Measurements from ENCODE around the gene FPR2.
"Not testable (repeated sequence)": the region's sequence is repeated elsewhere in the genome, so short reads cannot be mapped to it uniquely, and the experiment has no call there.

The FPR2 gene

GRCh38 chr19:51799034-51799773 lies 38.2 kb downstream of the FPR2 start:
- H3K36me3 ChIP-seq (ENCODE audit: insufficient read depth, low read length), result no peaks in the 10 kb centered on the region
- no peak overlapping the region for H3K9ac ChIP-seq (ENCODE audit: low read depth, low read length)
- H3K27me3 ChIP-seq (ENCODE audit: insufficient read depth, low read length), result no peaks in the 10 kb centered on the region
- no peak overlapping the region for H3K4me3 ChIP-seq (ENCODE audit: low read length)
- H3K27ac ChIP-seq (ENCODE audit: low read depth, low read length), result no peak overlapping the region
- no peaks in the 10 kb centered on the region for H3K4me1 ChIP-seq (ENCODE audit: insufficient read depth, low read length)
- H3K9me3 ChIP-seq (ENCODE audit: insufficient read depth, low read depth, low read length), result peaks cover 17% of the 10 kb centered on the region; the same call in 1 of the 2 replicates
- WGBS, result 92% methylated on average over 20 of the region's 20 CpGs

GRCh38 chr19:51799774-51800472 lies 38.9 kb downstream of the FPR2 start:
- WGBS, result 94% methylated on average over 13 of the region's 13 CpGs
- Histone ChIP-seq H3K27me3 (ENCODE audit: insufficient read depth, low read length) (no peaks in the 10 kb centered on the region), H3K9ac (ENCODE audit: low read depth, low read length) (no peak overlapping the region), H3K4me1 (ENCODE audit: insufficient read depth, low read length) (no peaks in the 10 kb centered on the region), H3K4me3 (ENCODE audit: low read length) (no peak overlapping the region), H3K36me3 (ENCODE audit: insufficient read depth, low read length) (no peaks in the 10 kb centered on the region), H3K27ac (ENCODE audit: low read depth, low read length) (no peak overlapping the region), H3K9me3 (ENCODE audit: insufficient read depth, low read depth, low read length) (peaks cover 17% of the 10 kb centered on the region; the same call in 1 of the 2 replicates)

DNA sequence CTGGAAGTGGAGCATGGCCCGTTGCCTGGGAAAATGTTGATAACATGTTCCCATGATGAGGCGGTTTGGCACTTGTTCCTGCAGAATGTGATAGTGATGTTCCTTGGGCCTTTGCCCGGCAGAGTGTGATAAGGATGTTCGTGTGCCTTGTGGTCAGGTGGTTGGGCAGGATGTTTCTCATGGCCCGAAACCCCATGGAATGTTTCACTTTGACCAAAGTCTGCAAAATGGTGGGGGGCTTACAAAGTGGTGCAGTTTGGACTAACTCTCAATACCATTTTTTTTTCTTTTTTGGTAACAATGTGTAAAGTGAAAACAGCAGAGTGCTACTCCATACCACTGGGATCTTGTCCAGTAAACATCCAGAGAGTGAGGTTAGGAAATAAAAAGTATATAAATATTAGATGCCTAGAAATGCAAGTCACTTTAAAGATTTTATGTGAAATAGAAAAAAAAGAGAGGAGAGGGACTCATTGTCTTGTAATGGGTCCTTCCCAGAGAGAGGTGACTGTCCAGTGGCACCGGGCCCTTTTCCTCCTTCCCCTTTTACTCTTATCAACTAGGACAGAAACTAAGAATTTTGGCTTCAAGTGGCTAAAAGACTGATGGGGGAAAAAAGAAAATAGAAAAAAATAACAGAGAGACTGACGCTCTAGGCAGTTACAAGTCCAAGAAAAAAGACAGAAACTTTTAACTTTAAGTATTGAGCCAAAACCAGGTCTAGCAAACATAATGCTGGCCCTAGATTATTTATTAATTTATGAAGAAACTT lies 39.7 kb downstream of the FPR2 start:
- Histone ChIP-seq H3K27me3 (ENCODE audit: insufficient read depth, low read length) (no peaks in the 10 kb centered on the region), H3K36me3 (ENCODE audit: insufficient read depth, low read length) (no peaks in the 10 kb centered on the region), H3K4me1 (ENCODE audit: insufficient read depth, low read length) (no peaks in the 10 kb centered on the region), H3K9ac (ENCODE audit: low read depth, low read length) (no peak overlapping the region), H3K9me3 (ENCODE audit: insufficient read depth, low read depth, low read length) (peaks cover 17% of the 10 kb centered on the region; the same call in 1 of the 2 replicates), H3K27ac (ENCODE audit: low read depth, low read length) (no peak overlapping the region), H3K4me3 (ENCODE audit: low read length) (no peak overlapping the region)
- WGBS, result 94% methylated on average over 6 of the region's 7 CpGs

DNA sequence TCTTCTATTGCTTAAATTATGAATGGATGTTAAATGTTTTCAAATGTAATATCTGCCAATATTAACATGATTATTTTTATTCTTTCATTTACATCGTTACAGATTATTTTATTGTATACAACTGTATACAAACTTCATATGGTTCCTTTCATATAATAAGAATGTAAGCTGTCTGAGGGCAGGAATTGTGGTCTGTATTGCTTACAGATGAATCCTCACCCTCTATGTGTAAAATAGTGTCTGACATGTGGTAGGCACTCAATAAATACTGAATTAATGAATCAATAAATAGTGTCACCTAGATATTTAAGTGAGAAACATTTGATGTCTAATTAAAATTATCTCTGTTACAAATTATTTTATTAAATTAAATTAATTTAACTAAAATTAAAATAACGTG lies 41.8 kb downstream of the FPR2 start:
- H3K9ac ChIP-seq (ENCODE audit: low read depth, low read length), result no peak overlapping the region
- H3K9me3 ChIP-seq (ENCODE audit: insufficient read depth, low read depth, low read length), result peaks cover 16% of the 10 kb centered on the region; the same call in 1 of the 2 replicates
- no peaks in the 10 kb centered on the region for H3K27me3 ChIP-seq (ENCODE audit: insufficient read depth, low read length)
- no peak overlapping the region for H3K27ac ChIP-seq (ENCODE audit: low read depth, low read length)
- no peaks in the 10 kb centered on the region for H3K4me1 ChIP-seq (ENCODE audit: insufficient read depth, low read length)
- H3K36me3 ChIP-seq (ENCODE audit: insufficient read depth, low read length), result no peaks in the 10 kb centered on the region
- WGBS, result 74% methylated on average over 1 of the region's 2 CpGs
- H3K4me3 ChIP-seq (ENCODE audit: low read length), result no peak overlapping the region

DNA sequence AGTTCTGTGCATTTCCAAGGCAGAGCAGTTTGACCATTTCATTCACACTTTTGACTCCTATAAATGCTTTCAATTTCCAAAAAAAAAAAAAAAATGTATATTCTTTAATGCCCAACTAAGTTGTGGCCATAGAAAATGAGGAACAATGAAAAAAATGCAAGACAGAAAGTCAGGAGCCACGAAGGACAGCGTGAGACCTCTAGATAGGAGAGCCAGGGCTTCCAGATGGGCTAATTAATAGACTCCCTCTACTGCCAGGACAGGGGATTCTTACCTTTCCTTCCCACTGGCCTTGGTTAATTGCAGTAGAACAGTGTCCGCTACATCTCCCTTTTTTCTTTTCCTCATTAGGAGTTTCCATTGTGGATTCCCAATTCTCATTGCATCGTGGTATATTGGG lies 42.5 kb downstream of the FPR2 start:
- Histone ChIP-seq H3K4me1 (ENCODE audit: insufficient read depth, low read length) (no peaks in the 10 kb centered on the region), H3K9me3 (ENCODE audit: insufficient read depth, low read depth, low read length) (peaks cover 20% of the 10 kb centered on the region; the same call in 1 of the 2 replicates), H3K27me3 (ENCODE audit: insufficient read depth, low read length) (no peaks in the 10 kb centered on the region), H3K4me3 (ENCODE audit: low read length) (no peak overlapping the region), H3K9ac (ENCODE audit: low read depth, low read length) (no peak overlapping the region), H3K27ac (ENCODE audit: low read depth, low read length) (no peak overlapping the region), H3K36me3 (ENCODE audit: insufficient read depth, low read length) (no peaks in the 10 kb centered on the region)
- WGBS, result 85% methylated on average over 3 of the region's 4 CpGs

DNA sequence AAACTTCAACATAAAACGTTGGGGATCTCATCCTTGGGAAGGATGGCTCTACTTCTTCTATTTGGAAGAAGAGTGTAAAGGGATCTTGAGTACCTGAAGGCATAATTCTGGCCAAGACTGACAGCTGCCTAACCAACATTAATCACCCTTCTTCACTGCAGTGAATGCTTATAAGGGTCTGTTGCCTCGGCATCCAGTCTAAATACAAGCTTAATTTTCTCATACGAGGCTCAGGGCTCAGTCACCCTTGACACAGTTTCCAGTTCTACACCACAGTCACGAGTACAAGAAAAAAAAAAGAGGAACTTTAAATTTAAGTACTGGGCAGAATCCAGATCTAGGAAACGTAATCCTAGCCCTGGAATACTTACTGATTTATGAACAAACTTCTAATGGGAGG lies 43.0 kb downstream of the FPR2 start:
- peaks cover 20% of the 10 kb centered on the region; the same call in 1 of the 2 replicates for H3K9me3 ChIP-seq (ENCODE audit: insufficient read depth, low read depth, low read length)
- no peaks in the 10 kb centered on the region for H3K4me1 ChIP-seq (ENCODE audit: insufficient read depth, low read length)
- H3K4me3 ChIP-seq (ENCODE audit: low read length), result no peak overlapping the region
- no peak overlapping the region for H3K27ac ChIP-seq (ENCODE audit: low read depth, low read length)
- no peak overlapping the region for H3K9ac ChIP-seq (ENCODE audit: low read depth, low read length)
- no peaks in the 10 kb centered on the region for H3K36me3 ChIP-seq (ENCODE audit: insufficient read depth, low read length)
- H3K27me3 ChIP-seq (ENCODE audit: insufficient read depth, low read length), result no peaks in the 10 kb centered on the region
- 89% methylated on average over 3 of the region's 5 CpGs for WGBS

DNA sequence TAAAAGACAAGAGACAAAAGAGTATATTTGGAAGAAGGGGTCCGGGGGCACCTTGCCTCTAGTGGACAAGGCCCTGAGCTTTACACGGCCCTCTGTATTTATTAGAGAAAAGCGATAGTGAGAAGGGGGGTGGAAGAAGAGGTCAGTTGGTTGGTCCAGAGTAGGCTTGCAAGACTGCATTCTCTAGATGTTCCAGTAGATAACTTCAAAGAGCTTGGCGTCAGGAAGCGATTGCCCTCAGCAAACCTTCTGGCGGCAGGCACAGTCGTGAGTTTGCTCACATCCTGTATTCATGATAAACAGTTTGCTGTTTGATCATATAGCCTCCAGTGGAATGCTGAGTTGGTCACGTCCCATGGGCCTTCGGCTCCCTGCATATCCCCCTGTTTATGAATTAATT lies 43.8 kb downstream of the FPR2 start:
- H3K9ac ChIP-seq (ENCODE audit: low read depth, low read length); H3K27ac ChIP-seq (ENCODE audit: low read depth, low read length); H3K36me3 ChIP-seq (ENCODE audit: insufficient read depth, low read length); H3K4me3 ChIP-seq (ENCODE audit: low read length); H3K27me3 ChIP-seq (ENCODE audit: insufficient read depth, low read length); H3K4me1 ChIP-seq (ENCODE audit: insufficient read depth, low read length): not testable (repeated sequence)
- H3K9me3 ChIP-seq (ENCODE audit: insufficient read depth, low read depth, low read length), result peaks cover 24% of the 10 kb centered on the region; the same call in 1 of the 2 replicates
- WGBS, result 96% methylated on average over 9 of the region's 9 CpGs

- H3K9ac ChIP-seq (ENCODE audit: low read depth, low read length); H3K4me1 ChIP-seq (ENCODE audit: insufficient read depth, low read length); H3K27me3 ChIP-seq (ENCODE audit: insufficient read depth, low read length); H3K27ac ChIP-seq (ENCODE audit: low read depth, low read length); H3K36me3 ChIP-seq (ENCODE audit: insufficient read depth, low read length); H3K4me3 ChIP-seq (ENCODE audit: low read length): not testable (repeated sequence)
- H3K9me3 ChIP-seq (ENCODE audit: insufficient read depth, low read depth, low read length), result peaks cover 26% of the 10 kb centered on the region; the same call in 1 of the 2 replicates
- 95% methylated on average over 8 of the region's 8 CpGs for WGBS
These were observed 44.4 kb downstream of the FPR2 start for GRCh38 chr19:51805396-51805795.

DNA sequence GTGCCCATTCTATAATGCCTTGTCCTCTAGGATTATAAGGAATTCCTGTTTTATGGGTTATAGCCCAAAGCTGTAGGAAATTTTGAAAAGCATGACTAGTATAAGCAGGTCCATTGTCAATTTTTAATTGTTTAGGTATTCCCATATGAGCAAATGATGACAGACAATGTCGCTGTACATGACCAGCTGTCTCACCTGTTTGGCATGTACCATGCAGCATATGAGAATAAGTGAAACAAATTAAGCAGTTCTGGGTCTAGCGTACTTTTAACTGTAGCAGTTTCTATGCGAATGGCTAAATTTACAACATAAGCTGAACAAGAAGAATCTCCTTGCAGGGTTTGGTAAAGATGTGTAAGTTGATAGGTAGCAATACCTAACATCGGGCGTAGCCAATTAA lies 45.6 kb downstream of the FPR2 start:
- H3K4me3 ChIP-seq (ENCODE audit: low read length); H3K9ac ChIP-seq (ENCODE audit: low read depth, low read length); H3K36me3 ChIP-seq (ENCODE audit: insufficient read depth, low read length); H3K27me3 ChIP-seq (ENCODE audit: insufficient read depth, low read length); H3K4me1 ChIP-seq (ENCODE audit: insufficient read depth, low read length): not testable (repeated sequence)
- WGBS, result 97% methylated on average over 5 of the region's 5 CpGs
- H3K9me3 ChIP-seq (ENCODE audit: insufficient read depth, low read depth, low read length), result peaks cover 29% of the 10 kb centered on the region
- H3K27ac ChIP-seq (ENCODE audit: low read depth, low read length), result 0 out of 2 replicates have a peak overlapping the region, but pooled peaks have one; percentile 18

DNA sequence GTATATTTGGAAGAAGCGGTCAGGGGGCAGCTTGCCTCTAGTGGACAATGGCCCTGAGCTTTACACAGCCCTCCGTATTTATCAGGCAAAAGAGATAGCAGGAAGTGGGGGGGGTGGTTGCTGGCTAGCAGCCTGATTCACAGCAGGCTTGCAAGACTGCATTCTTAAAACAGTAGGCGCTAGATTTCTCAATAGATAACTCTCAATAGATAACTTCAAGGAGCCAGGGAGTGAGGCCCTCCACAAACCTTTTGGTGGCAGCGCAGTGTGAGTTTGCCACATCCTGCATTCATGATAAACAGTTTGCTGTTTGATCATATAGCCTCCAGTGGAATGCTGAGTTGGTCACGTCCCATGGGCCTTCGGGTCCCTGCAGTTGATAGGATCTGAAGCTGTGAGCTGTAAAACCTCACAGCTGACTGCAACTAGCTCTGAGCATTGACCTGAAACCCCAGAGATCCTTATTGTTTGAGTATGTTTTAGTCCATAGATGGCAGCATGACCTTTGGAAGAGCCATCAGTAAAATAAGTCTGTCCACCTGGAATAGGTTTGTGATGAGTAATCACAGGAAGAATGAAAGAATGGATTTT lies 46.2 kb downstream of the FPR2 start:
- Histone ChIP-seq H3K4me3 (ENCODE audit: low read length) (no peak overlapping the region), H3K27me3 (ENCODE audit: insufficient read depth, low read length) (no peaks in the 10 kb centered on the region), H3K9ac (ENCODE audit: low read depth, low read length) (no peak overlapping the region), H3K27ac (ENCODE audit: low read depth, low read length) (peak overlapping the region; percentile 51; the same call in 1 of the 2 replicates), H3K9me3 (ENCODE audit: insufficient read depth, low read depth, low read length) (peaks cover 29% of the 10 kb centered on the region), H3K36me3 (ENCODE audit: insufficient read depth, low read length) (no peaks in the 10 kb centered on the region), H3K4me1 (ENCODE audit: insufficient read depth, low read length) (no peaks in the 10 kb centered on the region)
- 63% methylated on average over 6 of the region's 6 CpGs for WGBS

GRCh38 chr19:51807925-51808324 lies 46.9 kb downstream of the FPR2 start:
- H3K4me1 ChIP-seq (ENCODE audit: insufficient read depth, low read length), result no peaks in the 10 kb centered on the region
- no peak overlapping the region for H3K27ac ChIP-seq (ENCODE audit: low read depth, low read length)
- peaks cover 31% of the 10 kb centered on the region for H3K9me3 ChIP-seq (ENCODE audit: insufficient read depth, low read depth, low read length)
- H3K36me3 ChIP-seq (ENCODE audit: insufficient read depth, low read length), result no peaks in the 10 kb centered on the region
- H3K9ac ChIP-seq (ENCODE audit: low read depth, low read length), result no peak overlapping the region
- no peaks in the 10 kb centered on the region for H3K27me3 ChIP-seq (ENCODE audit: insufficient read depth, low read length)
- WGBS, result 75% methylated on average over 1 of the region's 2 CpGs
- no peak overlapping the region for H3K4me3 ChIP-seq (ENCODE audit: low read length)

All from HUES64 (cell line).